ENCODE results near the gene SGIP1.

The SGIP1 gene

GRCh38 chr1:66685670-66686069 lies 151.7 kb downstream of the SGIP1 start:
- no peak overlapping the region for H3K27ac ChIP-seq
- TF ChIP-seq, protein P1, sequence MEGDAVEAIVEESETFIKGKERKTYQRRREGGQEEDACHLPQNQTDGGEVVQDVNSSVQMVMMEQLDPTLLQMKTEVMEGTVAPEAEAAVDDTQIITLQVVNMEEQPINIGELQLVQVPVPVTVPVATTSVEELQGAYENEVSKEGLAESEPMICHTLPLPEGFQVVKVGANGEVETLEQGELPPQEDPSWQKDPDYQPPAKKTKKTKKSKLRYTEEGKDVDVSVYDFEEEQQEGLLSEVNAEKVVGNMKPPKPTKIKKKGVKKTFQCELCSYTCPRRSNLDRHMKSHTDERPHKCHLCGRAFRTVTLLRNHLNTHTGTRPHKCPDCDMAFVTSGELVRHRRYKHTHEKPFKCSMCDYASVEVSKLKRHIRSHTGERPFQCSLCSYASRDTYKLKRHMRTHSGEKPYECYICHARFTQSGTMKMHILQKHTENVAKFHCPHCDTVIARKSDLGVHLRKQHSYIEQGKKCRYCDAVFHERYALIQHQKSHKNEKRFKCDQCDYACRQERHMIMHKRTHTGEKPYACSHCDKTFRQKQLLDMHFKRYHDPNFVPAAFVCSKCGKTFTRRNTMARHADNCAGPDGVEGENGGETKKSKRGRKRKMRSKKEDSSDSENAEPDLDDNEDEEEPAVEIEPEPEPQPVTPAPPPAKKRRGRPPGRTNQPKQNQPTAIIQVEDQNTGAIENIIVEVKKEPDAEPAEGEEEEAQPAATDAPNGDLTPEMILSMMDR (IDR thresholded peaks at IDR 0.05): no peak
- no peaks in the 10 kb centered on the region for H3K36me3 ChIP-seq
- no peaks in the 10 kb centered on the region for H3K9me3 ChIP-seq
- no peaks in the 10 kb centered on the region for H3K27me3 ChIP-seq
- no peaks in the 10 kb centered on the region for H3K4me1 ChIP-seq (ENCODE audit: control insufficient read depth in 1 of 2, insufficient read depth in 1 of 2, low read depth in 1 of 2, low read length in 1 of 2)
- H3K4me3 ChIP-seq (ENCODE audit: low read depth in 1 of 2, low read length in 1 of 2): no peak overlapping the region

DNA sequence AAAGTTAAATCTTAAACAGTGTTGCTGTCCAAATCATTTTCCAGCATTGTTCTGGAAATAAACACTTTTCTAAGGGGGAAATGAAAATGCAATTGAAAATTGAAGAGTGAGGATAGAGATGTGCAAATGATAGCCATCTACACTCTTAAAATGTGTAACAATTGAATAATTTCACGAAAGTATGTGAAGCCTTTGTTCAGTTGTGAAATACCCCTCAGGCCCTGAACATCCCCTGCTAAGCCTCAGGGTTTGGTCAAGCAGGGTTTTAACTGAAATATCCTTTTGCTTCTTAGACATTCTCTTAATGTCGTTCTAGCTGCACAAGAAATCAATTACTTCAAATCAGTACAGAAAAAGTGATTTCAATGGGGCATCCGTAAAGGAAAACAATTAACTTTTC lies 152.5 kb downstream of the SGIP1 start:
- TF ChIP-seq, protein P1 (IDR thresholded peaks at IDR 0.05): no peak

GRCh38 chr1:66687358-66687757 lies 153.4 kb downstream of the SGIP1 start:
- no peaks in the 10 kb centered on the region for H3K9me3 ChIP-seq
- TF ChIP-seq, protein P1 (IDR thresholded peaks at IDR 0.05): no peak

More for the DNA sequence above, 152.5 kb downstream of the SGIP1 start:
- no peaks in the 10 kb centered on the region for H3K27me3 ChIP-seq
- H3K9me3 ChIP-seq: no peaks in the 10 kb centered on the region
- no peak overlapping the region for H3K4me3 ChIP-seq (ENCODE audit: low read depth in 1 of 2, low read length in 1 of 2)
- H3K27ac ChIP-seq: no peak overlapping the region
- H3K4me1 ChIP-seq (ENCODE audit: control insufficient read depth in 1 of 2, insufficient read depth in 1 of 2, low read depth in 1 of 2, low read length in 1 of 2): no peaks in the 10 kb centered on the region
- no peaks in the 10 kb centered on the region for H3K36me3 ChIP-seq

GRCh38 chr1:66690666-66691381 lies 156.9 kb downstream of the SGIP1 start:
- H3K27me3 ChIP-seq: no peaks in the 10 kb centered on the region
- TF ChIP-seq, protein P1 (IDR thresholded peaks at IDR 0.05): no peak
- no peak overlapping the region for H3K4me3 ChIP-seq (ENCODE audit: low read depth in 1 of 2, low read length in 1 of 2)
- no peaks in the 10 kb centered on the region for H3K9me3 ChIP-seq
- H3K36me3 ChIP-seq: no peaks in the 10 kb centered on the region
- H3K4me1 ChIP-seq (ENCODE audit: control insufficient read depth in 1 of 2, insufficient read depth in 1 of 2, low read depth in 1 of 2, low read length in 1 of 2): no peaks in the 10 kb centered on the region
- H3K27ac ChIP-seq: no peak overlapping the region

More at GRCh38 chr1:66687358-66687757, 153.4 kb downstream of the SGIP1 start:
- Histone ChIP-seq H3K4me1 (ENCODE audit: control insufficient read depth in 1 of 2, insufficient read depth in 1 of 2, low read depth in 1 of 2, low read length in 1 of 2) (no peaks in the 10 kb centered on the region), H3K4me3 (ENCODE audit: low read depth in 1 of 2, low read length in 1 of 2) (no peak overlapping the region), H3K27ac (no peak overlapping the region), H3K36me3 (no peaks in the 10 kb centered on the region), H3K27me3 (no peaks in the 10 kb centered on the region)

- Histone ChIP-seq H3K4me3 (ENCODE audit: low read depth in 1 of 2, low read length in 1 of 2) (no peak overlapping the region), H3K27ac (no peak overlapping the region), H3K36me3 (no peaks in the 10 kb centered on the region), H3K9me3 (no peaks in the 10 kb centered on the region), H3K27me3 (no peaks in the 10 kb centered on the region), H3K4me1 (ENCODE audit: control insufficient read depth in 1 of 2, insufficient read depth in 1 of 2, low read depth in 1 of 2, low read length in 1 of 2) (no peaks in the 10 kb centered on the region)
- TF ChIP-seq, protein P1 (IDR thresholded peaks at IDR 0.05): no peak
Observed at GRCh38 chr1:66692681-66693080, 158.7 kb downstream of the SGIP1 start.

Data from neutrophil (primary cell).